ENCODE data around the gene LAMP2. TPM values are rescaled to one million over a fixed set of nuclear protein-coding genes. Genes with fewer than 3 reads are reported as not detected.

LAMP2 gene
- total and polyA plus RNA-seq, 8 donors = 2.6 to 153 (median 33.6) TPM

DNA sequence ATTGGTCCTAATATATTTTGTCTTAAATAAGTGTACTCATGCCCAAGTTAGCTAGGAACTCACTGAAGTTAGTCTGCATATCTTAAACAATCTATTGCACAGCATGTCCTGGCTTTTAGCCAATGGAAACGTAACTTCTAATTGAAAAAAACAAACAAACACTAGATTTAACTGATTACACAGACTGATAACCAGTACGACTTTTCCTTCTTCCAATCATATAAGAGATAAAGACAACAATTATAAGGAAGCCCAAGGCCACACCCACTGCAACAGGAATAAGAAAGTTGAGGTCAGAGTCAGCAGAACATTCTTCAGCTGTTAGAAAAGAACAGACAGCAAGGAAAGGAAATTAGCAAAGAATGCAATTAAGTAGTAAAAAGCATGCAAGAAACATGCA lies 40.8 kb downstream of the LAMP2 start:
- peaks cover 0 to 9% (median 0%) of the 10 kb centered on the region in 4 donors for H3K4me1 ChIP-seq
- no peaks in the 10 kb centered on the region for H3K9me3 ChIP-seq
- no peaks in the 10 kb centered on the region for H3K36me3 ChIP-seq
- 1 to 8% (median 5%) methylated on average over 2 of the region's 2 CpGs for WGBS, 5 donors
- DNase-seq = peak in 1 of 2 donors; percentile 2
- intact Hi-C loops (cut with DNase I; ENCODE audit: low total_unique reads) = no loop called here
- no peak overlapping the region for H3K27ac ChIP-seq
- no peaks in the 10 kb centered on the region for H3K27me3 ChIP-seq
- TF ChIP-seq EP300 (IDR thresholded peaks at IDR 0.05) (no peak), POLR2A (IDR thresholded peaks at IDR 0.05) (no peak), POLR2AphosphoS5 (IDR thresholded peaks at IDR 0.05) (no peak)
- TF ChIP-seq, protein P1, sequence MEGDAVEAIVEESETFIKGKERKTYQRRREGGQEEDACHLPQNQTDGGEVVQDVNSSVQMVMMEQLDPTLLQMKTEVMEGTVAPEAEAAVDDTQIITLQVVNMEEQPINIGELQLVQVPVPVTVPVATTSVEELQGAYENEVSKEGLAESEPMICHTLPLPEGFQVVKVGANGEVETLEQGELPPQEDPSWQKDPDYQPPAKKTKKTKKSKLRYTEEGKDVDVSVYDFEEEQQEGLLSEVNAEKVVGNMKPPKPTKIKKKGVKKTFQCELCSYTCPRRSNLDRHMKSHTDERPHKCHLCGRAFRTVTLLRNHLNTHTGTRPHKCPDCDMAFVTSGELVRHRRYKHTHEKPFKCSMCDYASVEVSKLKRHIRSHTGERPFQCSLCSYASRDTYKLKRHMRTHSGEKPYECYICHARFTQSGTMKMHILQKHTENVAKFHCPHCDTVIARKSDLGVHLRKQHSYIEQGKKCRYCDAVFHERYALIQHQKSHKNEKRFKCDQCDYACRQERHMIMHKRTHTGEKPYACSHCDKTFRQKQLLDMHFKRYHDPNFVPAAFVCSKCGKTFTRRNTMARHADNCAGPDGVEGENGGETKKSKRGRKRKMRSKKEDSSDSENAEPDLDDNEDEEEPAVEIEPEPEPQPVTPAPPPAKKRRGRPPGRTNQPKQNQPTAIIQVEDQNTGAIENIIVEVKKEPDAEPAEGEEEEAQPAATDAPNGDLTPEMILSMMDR (IDR thresholded peaks at IDR 0.05) = no peak
- no peak overlapping the region for H3K4me3 ChIP-seq

DNA sequence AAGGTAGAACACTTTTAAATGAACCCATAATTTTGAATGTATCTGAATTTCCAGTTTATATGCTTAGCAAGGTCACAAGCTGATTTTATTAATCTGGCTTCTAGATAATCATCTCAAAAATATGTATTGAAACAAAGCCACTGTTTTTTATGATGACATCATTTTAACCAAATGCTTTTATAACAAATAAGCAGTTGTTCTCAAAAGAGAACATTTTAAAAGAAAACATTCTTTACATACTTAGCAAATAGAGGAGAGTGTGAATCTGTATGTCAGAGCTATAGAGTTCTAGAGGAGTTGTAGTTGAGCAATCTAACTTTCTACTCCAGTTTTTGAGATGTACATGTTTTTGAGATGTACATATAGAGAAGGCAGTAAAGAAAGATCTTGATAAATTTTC lies 42.5 kb downstream of the LAMP2 start:
- Histone ChIP-seq H3K27me3 (no peaks in the 10 kb centered on the region), H3K36me3 (no peaks in the 10 kb centered on the region), H3K9me3 (no peaks in the 10 kb centered on the region), H3K27ac (no peak overlapping the region), H3K4me3 (no peak overlapping the region), H3K4me1 (peaks cover 0 to 9% (median 0%) of the 10 kb centered on the region in 4 donors)
- no peak for DNase-seq
- intact Hi-C loops (cut with DNase I; ENCODE audit: low total_unique reads) = no loop called here
- TF ChIP-seq EP300 (IDR thresholded peaks at IDR 0.05) (no peak), POLR2AphosphoS5 (IDR thresholded peaks at IDR 0.05) (no peak), POLR2A (IDR thresholded peaks at IDR 0.05) (no peak)
- TF ChIP-seq, protein P1 (IDR thresholded peaks at IDR 0.05) = no peak

DNA sequence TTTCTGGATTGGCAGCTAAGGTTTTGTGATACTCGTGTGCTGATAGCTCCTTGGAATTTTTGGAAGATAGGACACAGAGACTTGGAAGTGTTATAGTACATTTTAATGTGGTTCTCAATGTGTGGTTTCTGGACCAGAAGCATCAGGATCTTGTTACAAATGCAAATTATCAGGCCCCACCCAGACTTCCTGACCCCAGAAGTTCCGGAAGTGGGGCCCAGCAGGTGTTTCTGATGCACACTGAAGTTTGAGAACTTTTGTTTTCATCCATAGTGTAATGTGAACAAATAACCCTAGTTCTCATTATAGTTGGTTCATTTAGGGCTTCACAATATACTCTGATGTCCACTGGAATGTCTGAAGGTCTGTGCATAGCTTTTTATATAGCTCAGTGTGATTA lies 49.6 kb downstream of the LAMP2 start:
- Histone ChIP-seq H3K9me3 (no peaks in the 10 kb centered on the region), H3K27ac (no peak overlapping the region), H3K4me1 (no peaks in the 10 kb centered on the region), H3K36me3 (no peaks in the 10 kb centered on the region), H3K4me3 (no peak overlapping the region), H3K27me3 (no peaks in the 10 kb centered on the region)
- DNase-seq = no peak
- 28 to 47% (median 33%) methylated on average over 2 of the region's 2 CpGs for WGBS, 5 donors
- no peak for TF ChIP-seq POLR2A (IDR thresholded peaks at IDR 0.05)
- TF ChIP-seq, protein P1 (IDR thresholded peaks at IDR 0.05) = no peak
- no peak for TF ChIP-seq POLR2AphosphoS5 (IDR thresholded peaks at IDR 0.05)
- no peak for TF ChIP-seq EP300 (IDR thresholded peaks at IDR 0.05)
- intact Hi-C loops (cut with DNase I; ENCODE audit: low total_unique reads) = no loop called here

DNA sequence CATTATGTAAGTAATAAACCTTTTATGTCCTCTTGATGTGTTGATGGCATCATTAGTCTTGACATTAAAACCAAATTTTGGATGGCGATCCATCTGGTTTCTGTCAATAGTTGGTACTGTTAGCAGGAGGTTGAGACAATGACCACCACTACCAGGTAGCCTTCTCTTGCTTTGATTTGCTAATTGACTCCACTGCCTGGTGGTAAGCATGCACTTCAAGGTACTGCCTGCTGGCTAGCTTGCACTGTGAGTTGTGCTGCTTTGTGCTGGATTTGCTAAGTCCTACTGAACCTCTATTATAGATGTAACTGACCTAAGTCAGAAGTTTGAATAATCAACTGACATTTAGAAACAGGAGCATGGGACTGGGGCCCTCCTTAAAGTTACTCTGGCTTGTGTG lies 60.9 kb downstream of the LAMP2 start:
- H3K27me3 ChIP-seq = no peaks in the 10 kb centered on the region
- H3K4me3 ChIP-seq = no peak overlapping the region
- no peak overlapping the region for H3K27ac ChIP-seq
- intact Hi-C loops (cut with DNase I; ENCODE audit: low total_unique reads) = no loop called here
- H3K4me1 ChIP-seq = no peaks in the 10 kb centered on the region
- H3K9me3 ChIP-seq = peaks cover 0 to 9% (median 3%) of the 10 kb centered on the region in 4 donors
- TF ChIP-seq POLR2A (IDR thresholded peaks at IDR 0.05) (no peak), EP300 (IDR thresholded peaks at IDR 0.05) (no peak)
- TF ChIP-seq, protein P1 (IDR thresholded peaks at IDR 0.05) = no peak
- 83 to 90% (median 89%) methylated on average over 1 of the region's 1 CpG for WGBS, 5 donors
- DNase-seq = no peak
- no peaks in the 10 kb centered on the region for H3K36me3 ChIP-seq

Measured in stomach (tissue), 9 donors.